Uterus (tissue), 2 donors: Measurements from ENCODE around the gene ST8SIA5.

Experiments
- CTCF ChIP-seq, 4 experiments: fragments of 200-600 bp in 2 of 4; fragments of 450-650 bp in 2 of 4; sonication (generic) in 2 of 4; IDR thresholded peaks; one replicate each; pipeline ENCODE4 v1.5.1; 2016 to 2019; ENCODE audit warnings: antibody characterized with exemption in 4 of 4, mild to moderate bottlenecking in 2 of 4, moderate library complexity in 1 of 4
- POLR2A ChIP-seq, 2 donors: fragments of 450-650 bp; IDR thresholded peaks; one replicate each; pipeline ENCODE4 v1.6.1; 2016; ENCODE audit warnings: antibody characterized with exemption in 2 of 2, mild to moderate bottlenecking in 1 of 2, moderate library complexity in 1 of 2

GRCh38 chr18:46642561-46642960 lies 114.3 kb downstream of the ST8SIA5 start:
- TF ChIP-seq CTCF (IDR thresholded peaks at IDR 0.05) (no peak), POLR2A (IDR thresholded peaks at IDR 0.05) (no peak)
